NCI-H2227 treated with DMSO at 0.1 percent for 48 hours (cell line): ENCODE results near the gene SKAP1.
"Not testable (repeated sequence)": the region's sequence is repeated elsewhere in the genome, so short reads cannot be mapped to it uniquely, and the experiment has no call there.

ENCODE experiments used
- DNase-seq: peaks from one replicate; lab custom pipeline; 2025; lab: John Stamatoyannopoulos, UW

Gene SKAP1

GRCh38 chr17:48413613-48414405, 16.2 kb downstream of the SKAP1 start:
- no peak for DNase-seq

DNA sequence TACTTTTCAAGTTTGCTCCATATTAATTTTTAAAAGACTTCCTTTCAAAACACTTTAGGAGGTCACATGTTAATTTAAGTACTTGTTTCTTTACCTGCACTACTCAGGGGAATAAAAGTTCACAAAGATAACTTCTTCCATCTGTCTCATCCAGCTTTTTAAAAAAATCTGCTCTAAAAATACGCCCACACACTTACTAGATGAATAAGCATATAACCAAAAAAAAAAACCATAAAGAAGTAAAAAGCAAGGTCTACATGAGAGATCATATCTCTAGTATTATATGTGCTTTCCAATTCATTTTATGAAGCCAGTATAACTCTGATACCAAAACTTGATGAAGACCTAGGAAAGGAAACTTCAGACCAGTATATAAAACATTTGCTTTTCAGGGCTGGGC, 17.2 kb downstream of the SKAP1 start:
- DNase-seq: no peak

GRCh38 chr17:48410821-48411220, 19.2 kb downstream of the SKAP1 start:
- not testable (repeated sequence) for DNase-seq

DNA sequence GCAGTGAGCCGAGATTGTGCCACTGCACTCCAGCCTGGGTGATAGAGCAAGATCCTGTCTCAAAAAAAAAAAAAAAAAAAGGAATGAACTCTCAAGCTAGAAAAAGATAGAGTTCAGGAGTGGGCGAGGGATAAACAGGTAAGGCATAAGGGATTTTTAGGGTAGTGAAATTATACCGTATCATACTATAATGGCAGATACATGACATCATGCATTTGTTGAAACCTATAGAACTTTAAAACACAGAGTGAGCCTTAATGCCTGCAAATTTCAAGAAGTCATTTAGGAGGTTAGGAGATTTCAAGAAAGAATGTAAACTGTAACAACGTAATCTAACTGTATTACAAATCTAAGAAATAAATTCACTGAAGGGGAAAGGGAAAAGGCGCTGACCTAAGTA, 20.4 kb downstream of the SKAP1 start:
- DNase-seq: no peak

DNA sequence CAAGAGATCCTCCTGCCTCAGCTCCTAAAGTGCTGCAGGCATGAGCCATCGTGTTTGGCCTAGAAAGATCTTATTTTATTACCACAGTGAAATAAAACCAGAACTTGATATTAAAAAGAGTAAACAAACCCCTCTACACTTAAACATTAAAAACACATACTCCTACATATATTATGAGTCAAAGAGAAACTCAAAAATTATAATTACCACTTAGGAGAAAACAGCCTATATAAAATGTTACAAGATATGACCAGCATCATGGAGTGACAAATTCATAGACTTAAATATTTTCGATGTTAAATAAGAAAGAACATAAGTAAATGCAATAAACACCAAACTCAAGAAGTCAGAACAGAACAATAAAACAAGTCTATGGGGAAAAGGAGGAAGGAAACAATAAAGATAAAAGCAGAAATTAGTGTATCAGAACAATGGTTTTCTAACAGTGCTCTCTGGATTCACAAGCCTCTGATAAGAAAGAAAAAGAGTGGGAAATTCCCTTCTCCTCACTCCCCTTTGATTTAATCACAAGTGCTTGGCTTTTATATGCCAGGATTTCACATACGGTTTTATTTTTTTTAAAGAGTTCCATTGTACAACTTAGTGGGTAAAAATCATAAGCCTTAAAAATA, 23.0 kb downstream of the SKAP1 start:
- DNase-seq: no peak

DNA sequence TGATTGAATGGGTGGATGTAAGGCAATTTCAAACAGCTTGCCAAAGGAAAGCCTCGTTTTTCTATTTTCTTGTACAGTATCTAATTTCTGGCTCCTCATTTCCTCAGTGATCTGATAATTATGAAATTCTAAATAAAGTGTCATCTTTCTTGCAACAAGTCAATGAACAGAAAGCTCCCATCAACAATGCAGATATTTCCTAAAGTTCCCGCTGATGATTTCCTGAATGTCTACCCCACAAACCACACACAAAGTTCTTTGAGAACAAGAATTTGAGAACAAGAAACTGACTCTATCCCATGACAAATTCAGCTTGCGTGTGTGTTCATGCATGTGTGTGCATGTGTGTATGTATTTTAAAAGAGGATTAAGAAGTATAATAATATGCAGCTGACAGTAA, 35.2 kb downstream of the SKAP1 start:
- DNase-seq: no peak

- no peak for DNase-seq
Observed at GRCh38 chr17:48393283-48393682, 36.7 kb downstream of the SKAP1 start.

GRCh38 chr17:48392857-48393256, 37.2 kb downstream of the SKAP1 start:
- DNase-seq: no peak

DNA sequence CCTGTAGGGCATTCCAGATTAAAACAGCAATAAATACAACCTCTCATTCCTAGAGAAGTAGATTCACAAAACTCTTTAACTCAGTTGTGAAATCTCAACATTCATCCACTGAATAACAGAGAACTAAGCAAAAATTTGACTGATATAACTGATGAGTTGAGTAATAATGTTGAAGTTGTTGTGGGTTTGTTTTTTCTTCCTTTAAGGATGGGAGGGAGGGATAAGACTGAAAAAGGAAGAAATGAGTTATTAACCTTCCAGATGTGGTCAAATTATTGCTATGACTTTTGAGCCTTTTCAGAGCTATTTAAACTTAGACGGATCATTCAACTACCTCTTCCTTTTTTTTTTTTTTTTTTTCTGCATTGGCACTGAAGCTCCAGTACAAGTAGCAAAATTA, 38.6 kb downstream of the SKAP1 start:
- no peak for DNase-seq

GRCh38 chr17:48389903-48390302, 40.1 kb downstream of the SKAP1 start:
- no peak for DNase-seq

GRCh38 chr17:48388955-48389743, 40.9 kb downstream of the SKAP1 start:
- no peak for DNase-seq

DNA sequence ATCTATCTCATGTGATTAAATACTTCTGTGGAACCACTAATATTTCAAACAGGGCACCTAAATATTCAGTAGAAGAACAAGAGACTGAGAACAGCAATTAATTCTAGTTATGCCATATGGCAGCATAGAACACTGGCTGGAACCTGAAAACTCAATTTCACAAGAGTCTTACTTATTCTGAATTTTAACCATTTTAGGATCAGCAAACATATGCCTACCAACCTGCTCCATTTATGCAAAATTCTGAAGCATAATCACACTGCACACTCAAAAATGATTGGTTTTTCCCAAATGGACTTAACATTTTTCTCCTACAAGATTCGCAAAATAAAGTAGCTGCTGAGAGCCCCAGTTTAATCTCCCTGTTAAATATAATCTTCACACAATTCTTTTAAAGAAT, 43.2 kb downstream of the SKAP1 start:
- DNase-seq: no peak

GRCh38 chr17:48385319-48385718, 44.7 kb downstream of the SKAP1 start:
- DNase-seq: no peak

- DNase-seq: no peak
Observed at GRCh38 chr17:48384164-48384563, 45.9 kb downstream of the SKAP1 start.

GRCh38 chr17:48382989-48383388, 47.0 kb downstream of the SKAP1 start:
- no peak for DNase-seq

DNA sequence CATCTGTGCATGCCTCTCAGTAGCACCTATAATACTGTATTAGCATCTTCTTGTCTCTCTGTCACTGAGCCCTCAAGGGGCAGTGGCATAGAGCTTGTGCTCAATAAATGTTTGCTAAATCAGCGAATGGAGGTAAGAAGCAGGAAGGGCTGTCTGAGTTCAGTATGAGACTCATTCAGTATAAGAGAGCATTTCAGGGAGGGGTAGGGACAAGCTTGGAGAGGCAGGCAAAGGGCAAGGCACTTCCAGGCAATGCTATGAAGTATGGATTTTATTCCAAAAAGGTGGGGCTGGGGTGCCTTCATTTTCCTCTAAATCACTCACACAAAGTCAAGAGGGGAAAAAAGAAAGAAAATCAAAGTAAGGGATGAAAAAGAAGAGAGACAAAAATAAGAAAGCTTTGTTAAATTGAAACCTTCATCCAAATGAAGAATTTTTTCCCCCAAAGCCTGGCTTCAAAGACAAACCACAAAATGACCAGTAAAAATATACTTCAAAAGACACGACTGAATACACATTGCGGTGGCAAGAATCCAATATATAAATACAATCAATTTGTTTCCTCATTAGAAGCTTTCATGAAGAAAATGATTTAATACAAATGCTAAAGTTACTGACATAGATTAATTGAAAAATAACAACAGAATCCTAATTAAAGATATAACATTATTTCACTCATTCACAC, 51.2 kb downstream of the SKAP1 start:
- no peak for DNase-seq

DNA sequence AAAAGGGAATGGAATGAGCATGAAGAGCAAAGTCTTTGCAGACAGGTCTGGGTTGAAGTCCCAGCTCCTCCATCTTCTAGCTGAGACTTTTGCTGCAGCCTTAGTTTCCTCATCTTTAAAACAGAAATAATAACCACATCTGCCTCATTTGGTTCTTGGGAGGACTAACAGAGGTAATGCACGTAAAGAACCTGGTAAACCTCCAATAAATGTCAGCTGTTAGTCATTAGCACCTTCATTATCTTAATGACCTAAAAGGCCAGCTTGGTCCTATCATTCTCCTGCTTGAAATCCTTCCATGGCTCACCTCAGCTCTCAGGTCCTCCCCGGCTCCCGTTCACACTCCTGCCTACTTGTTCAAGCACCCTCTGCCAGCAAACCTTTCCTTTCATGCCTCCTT, 51.8 kb downstream of the SKAP1 start:
- no peak for DNase-seq

DNA sequence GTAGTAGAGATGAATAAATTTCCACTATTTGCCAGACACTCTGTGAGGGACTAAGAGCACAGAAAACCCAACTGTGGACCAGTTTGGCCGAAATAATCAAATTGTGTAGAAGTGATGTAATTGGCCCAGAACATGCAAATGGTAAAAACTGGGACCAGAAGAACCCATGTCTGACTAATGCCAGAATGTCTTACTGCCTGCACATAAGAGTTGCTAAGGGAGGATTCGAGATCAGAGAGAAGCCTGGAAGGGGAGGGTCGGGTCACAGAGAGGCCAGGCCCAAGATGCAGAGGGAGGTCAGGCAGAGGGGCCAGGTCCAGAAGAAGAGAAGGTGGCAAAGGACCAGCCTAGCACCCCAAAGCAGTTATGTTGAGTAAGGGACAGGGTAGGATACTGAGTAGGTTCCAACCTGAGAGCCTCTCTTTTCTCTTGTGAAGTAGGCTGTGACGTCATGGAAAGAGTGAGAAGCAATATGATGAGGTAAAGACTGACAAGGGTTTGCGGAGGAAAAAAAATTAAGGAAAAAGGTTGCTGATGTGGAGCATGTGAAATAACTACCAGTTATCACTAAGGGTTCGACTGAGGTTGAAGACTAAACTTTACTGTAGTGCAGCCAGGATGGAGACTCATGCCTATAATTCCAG, 53.2 kb downstream of the SKAP1 start:
- no peak for DNase-seq

- no peak for DNase-seq
Observed at GRCh38 chr17:48375356-48375755, 54.7 kb downstream of the SKAP1 start.

DNA sequence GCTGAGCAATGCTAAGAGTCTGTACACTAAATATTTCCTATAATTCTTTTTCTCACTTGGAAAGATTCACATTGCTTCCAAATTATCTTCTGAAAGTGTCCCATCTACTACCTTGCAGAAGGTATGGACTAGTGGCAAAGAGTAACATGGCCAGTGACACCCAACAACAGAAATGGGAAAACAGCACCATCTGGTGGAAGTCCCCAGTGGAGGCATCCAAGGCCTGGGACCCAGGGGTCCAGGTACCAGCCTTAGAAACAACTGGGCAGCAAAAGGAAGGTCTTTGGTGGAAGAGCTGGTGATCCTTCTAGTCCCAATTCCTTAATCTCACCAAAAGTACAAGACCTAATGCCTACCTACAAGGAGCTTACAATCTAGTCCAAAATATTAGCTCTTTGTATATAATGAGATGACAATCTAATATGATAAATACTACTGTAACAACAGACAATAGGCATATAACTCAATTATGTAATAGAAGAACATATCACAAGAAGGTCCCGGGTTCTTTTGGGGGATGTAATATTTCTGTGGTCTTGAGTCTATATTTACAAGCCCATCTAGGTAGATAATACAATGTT, 55.3 kb downstream of the SKAP1 start:
- DNase-seq: peak; percentile 19

DNA sequence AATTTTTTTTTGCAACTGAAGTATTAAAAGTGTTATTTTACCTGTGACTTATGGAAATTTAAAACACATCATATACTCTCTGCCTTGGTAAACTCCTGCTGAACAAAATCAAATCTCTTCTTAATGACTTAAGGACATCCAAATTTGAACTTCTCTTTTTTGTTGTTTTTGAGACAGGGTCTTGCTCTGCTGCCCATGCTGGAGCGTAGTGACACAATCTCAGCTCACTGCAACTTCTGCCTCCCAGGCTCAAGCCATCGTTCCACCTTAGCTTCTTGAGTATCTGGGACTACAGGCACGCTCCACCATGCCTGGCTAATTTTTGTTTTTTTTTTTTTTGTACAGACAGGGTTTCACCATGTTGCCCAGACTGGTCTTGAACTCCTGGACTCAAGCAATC, 56.1 kb downstream of the SKAP1 start:
- DNase-seq: no peak
